Activated T-cell treated with anti-CD3 and anti-CD28 coated beads for 24 hours (primary cell): Measurements from ENCODE around the gene ZC3H8.
"Not testable (repeated sequence)": the region's sequence is repeated elsewhere in the genome, so short reads cannot be mapped to it uniquely, and the experiment has no call there.

ENCODE experiments used
- DNase-seq: peaks from one replicate; pipeline ENCODE4 v3.0.0-alpha.2; 2020; ENCODE audit warnings: low read depth

Gene ZC3H8

GRCh38 chr2:112254466-112255240, at the start of gene ZC3H8:
Gene ZC3H8, minus strand, starts transcription at chr2:112255042. Its CDS starts 61 bp downstream, at chr2:112254981.
- peak; percentile 94 for DNase-seq

GRCh38 chr2:112304298-112304941, 49.6 kb upstream of the ZC3H8 start:
- no peak for DNase-seq

- no peak for DNase-seq
Observed at GRCh38 chr2:112301973-112302372, 47.1 kb upstream of the ZC3H8 start.

DNA sequence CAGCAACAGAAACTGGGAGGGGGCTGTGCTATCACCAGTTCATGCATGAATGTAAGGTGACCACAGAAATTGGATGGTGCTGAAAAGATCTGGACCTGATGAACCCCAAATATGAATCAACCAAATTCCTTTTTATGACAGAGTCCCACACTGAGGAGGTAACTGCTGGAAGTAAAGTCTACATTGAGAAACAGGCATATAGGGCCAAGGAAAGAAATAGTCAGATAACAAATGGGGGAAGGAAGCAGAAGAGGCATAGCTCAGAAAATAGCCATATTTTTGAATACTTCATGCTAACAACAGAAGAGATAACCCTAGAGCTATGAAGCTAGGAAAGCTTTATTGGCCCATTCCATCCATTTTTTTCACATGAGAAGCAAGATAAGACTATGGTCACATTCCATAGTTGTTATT, 46.3 kb upstream of the ZC3H8 start:
- DNase-seq: no peak

DNA sequence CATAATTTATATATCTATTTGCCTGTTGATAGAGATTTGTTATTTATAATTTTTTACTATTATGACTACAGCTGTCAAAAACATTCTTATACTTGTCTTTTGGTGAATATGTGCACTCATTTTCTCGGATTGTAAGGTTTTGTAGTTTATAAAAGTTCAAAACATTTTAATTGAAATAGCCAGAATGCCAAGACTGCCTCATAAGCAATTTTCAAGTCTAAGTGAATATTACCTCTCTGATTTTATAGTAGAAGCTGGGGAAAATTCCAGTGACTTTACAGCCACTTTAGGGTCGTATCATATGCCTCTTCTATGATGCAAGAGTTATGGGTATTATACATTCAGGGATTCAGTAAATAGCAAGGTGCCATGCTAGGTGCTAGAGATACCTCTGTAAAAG, 41.6 kb upstream of the ZC3H8 start:
- no peak for DNase-seq

DNA sequence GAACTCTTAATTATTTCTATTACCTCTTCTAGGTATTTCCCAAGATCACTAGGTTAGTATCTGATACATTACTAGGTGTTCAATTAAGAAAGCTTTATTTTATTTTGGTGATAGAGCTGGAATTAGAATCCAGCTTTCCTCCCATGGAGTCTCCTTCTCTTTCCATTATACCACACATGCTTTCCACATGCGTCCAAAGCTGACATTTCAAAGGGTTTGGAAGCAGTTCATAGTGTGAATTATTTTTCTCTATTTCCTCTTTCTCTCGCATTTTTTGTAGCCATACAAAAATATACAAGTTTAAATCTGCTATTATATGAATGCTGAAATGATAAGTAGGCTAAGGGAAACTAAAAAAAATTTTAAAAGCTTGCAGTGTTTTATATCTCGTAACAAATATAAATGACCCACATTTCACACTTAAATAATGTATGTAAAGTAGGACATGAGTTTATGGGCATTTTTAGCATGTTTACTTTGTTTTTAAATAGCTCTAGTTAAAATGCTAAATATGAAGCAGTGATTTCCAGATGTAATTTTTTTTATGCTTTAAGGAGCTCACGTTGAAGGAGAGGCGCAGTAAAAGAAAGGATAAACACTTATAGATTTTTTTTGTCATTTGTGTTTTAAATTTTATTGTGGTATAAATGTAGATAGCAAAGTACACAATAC, 40.7 kb upstream of the ZC3H8 start:
- no peak for DNase-seq

DNA sequence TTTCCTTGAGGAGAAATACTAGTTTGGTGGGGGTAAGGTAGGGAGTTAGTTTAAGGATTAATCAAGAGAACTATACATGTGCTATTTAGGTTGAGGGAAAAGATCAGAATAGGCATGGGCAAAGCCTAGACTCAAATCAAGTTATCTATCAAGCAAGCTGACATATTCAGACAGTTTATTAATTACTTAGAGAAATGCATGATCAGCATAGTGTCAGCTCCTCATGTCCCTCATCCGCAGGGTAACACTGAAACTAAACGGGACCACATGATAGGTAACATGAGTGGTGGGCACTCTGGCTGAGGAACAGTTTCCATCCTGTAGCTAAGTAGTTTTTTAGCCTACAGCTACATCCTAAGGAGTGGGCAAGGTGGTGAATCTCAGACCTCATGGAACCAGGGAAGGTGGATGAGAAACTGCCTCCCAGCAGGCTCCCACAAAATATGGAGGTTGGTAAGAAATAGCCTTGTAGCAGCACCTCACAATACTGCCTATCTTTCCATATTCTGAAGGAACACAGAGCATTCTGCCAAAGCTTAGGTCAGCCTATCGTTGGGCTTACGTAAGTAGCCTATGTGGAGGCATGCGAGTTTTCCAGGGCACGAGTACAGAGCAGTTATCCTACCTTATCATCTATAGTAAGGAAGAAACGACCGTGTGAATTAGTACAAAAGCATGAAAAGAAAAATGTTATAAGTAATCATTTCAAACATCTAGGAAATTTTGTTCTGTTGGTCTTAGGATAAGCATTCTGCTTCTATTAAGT, 39.0 kb upstream of the ZC3H8 start:
- DNase-seq: no peak

- DNase-seq: no peak
Observed at GRCh38 chr2:112290648-112291047, 35.8 kb upstream of the ZC3H8 start.

DNA sequence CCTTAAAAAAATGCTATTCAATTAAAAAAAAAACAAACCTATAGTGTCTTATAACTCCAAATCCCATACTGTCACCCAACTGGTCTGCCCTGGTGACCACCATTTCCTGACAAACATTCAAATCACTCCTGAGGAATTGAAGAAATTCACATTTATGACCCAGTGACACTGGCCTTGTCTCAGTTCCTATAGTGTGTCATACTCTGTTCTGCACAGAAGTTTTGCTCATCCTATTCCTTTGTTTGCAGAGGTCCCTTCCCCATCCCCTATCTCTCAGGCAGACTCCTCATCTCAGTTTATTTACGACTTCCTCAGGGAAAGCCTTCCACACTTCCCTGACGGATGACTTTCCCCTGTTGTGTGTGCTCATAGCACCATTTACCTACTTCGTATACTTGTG, 35.2 kb upstream of the ZC3H8 start:
- DNase-seq: no peak

GRCh38 chr2:112283535-112283934, 28.7 kb upstream of the ZC3H8 start:
- DNase-seq: not testable (repeated sequence)

- DNase-seq: not testable (repeated sequence)
Observed at GRCh38 chr2:112282066-112282465, 27.2 kb upstream of the ZC3H8 start.

- no peak for DNase-seq
Observed at GRCh38 chr2:112277596-112278220, 22.9 kb upstream of the ZC3H8 start.

DNA sequence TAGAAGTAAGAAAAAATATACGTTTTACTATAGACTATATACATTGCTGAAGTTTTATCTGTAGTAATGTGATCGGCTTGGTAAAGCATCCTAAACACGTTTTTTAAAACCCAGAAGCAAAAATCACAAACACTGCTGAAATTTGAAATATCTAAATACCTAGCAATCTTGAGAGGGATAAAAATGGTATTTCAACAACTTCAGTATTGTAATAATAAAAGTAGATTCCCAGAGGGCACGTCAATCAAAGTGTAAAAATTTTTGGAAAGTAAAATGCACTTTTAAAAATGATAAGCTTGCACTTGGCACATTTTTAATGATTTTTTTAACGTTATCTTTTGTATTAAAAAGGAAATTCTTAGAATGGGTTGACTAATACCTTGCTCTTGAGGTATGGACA, 22.1 kb upstream of the ZC3H8 start:
- DNase-seq: no peak

DNA sequence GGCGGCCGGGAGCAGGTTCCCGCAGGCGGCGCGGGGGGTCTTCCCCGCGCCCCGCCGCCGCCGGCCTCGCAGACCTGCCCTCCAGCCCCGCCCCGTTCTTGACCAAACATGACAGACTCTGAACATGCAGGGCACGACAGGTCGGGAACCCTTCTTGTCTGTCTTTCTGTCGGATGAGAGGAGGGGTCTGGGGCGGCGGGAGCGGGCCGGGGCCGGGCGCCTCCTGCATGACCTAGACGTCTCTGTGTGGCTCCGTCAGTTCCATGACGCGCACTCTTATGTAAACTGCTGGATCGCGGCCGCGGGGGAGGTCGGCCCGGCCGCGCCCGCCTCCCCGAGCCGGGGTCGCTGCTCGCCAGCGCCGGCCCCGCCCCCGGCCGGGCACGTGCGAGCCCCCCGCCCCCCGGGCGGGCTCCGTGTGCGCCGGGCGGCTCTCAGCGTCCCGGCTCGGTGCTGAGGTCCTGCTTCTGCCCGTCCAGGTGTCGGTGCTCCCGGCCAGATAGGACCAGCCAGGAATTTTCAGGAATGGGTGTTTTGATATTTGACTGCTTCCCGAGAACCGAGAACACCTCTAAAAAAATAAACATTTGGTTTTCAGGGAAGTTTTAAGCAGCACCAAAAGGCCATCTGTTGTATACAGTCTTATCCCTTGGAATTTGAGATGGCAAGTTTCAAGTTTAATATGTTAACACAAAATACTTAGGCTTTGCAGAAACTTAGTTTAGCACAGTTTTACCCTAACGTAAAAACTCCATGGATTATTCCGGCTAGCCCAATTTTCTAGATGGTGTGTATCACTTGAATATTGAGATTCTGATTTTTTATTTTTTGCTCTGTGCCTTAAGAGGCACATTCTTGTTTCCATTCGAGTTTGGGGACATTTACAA, 21.3 kb upstream of the ZC3H8 start:
- DNase-seq: peak; percentile 77

DNA sequence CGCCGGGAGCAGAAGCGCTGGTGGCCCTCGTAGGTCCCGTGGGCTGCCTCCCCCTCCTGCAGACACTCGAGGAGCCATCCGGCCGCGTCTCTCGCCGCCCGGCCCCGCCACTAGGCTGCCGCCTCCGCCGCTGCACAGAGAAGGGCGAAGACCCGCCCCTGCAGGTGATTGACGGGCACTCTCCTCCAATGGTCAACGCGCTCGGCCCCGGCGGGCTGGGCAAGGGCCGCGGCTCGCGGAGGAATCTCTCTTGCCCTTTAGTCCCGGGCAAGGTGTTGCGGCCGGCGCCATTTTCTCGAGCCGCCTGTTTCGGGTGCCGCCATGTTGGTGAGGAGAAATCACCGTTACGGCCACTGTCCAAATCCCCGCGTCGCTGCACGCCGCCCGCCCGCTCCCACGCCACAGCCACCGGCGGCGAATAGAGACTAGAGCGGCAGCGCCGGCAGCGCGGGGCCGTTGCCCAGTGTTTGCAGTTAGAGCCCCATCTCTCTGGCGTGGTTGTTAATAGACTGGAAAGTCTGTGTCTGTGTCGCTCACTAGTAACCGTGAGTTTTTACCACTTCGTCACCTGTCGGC, 20.6 kb upstream of the ZC3H8 start, which contains the start of gene ZC3H6:
Gene ZC3H6, plus strand, starts transcription at position 287 of the 576 bp plus-strand sequence. CDS start 398 bp downstream, outside the sequence.
- DNase-seq: peak; percentile 100

GRCh38 chr2:112273349-112273748, 18.5 kb upstream of the ZC3H8 start:
- no peak for DNase-seq

DNA sequence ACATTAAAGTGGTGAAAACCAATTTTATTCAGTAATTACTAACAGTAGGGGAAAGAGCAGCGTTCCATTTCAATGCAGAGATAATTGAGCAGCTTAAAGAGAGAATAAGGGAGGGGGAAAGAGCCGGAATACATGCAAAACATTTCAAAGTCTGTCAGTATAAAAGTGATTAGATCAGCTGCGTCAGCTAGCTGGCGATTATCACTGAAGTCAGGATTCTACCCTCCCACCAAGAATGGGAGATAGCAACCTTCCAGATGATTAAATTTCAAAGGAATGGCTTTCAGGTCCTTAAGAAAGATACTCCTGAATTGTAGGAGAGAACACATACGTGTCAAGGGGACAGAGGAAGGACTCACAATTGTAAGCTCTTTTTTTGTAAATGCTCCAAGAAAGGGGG, 17.8 kb upstream of the ZC3H8 start:
- no peak for DNase-seq

DNA sequence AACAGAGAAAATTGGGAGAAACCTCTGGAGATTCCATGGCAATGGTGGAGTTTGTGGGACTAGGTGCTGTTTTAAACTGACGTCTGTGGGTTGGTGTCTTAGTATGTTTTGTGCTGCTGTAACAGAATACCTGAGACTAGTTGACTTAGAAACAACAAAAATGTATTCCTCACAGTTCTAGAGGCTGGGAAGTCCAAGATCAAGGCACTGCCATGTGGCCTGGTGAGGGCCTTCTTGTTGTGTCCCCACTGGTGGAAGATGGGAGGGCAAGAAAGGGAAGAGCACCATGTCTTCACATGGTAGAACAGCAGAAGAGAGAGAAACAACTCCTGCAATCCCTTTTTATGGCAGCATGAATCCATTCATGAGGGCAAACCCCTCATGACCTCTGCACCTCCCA, 13.7 kb upstream of the ZC3H8 start:
- no peak for DNase-seq

DNA sequence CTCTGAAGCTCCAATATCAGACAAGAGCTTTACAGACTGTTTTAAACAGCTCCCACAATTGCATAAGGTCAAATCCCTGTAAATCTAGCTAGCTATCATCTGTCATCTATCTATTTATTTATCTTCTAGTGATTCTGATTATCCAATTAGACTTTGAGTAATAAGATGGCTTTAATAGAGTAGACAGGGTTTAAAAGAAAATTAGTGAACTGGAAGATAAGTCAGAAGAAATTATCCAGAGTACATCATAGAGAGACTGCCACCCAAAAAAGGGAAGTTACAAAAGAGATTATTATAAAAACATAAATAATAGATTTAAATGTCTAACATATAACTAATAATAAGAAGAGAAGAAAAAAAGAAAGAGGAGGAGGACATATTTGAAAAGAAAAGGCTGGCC, 8.0 kb upstream of the ZC3H8 start:
- DNase-seq: no peak

- no peak for DNase-seq
Observed at GRCh38 chr2:112260295-112260625, 5.4 kb upstream of the ZC3H8 start.
